MG63 (cell line): ENCODE measurements around the gene MCM3AP. TPM values are rescaled to one million over a fixed set of nuclear protein-coding genes. Genes with fewer than 3 reads are reported as not detected.
"Not testable (repeated sequence)": the region's sequence is repeated elsewhere in the genome, so short reads cannot be mapped to it uniquely, and the experiment has no call there.

ENCODE experiments used
- DNase-seq: peaks from one replicate; pipeline ENCODE4 v3.0.0-alpha.2; 2020
- H3K27me3 ChIP-seq: fragments of 250-450 bp; sonication (Bioruptor Pico); 2 replicates; pipeline ENCODE4 v1.5.1; 2020; ENCODE audit warnings: mild to moderate bottlenecking, moderate library complexity
- H3K36me3 ChIP-seq: fragments of 250-450 bp; sonication (Bioruptor Pico); 2 replicates; pipeline ENCODE4 v1.5.1; 2020; ENCODE audit warnings: mild to moderate bottlenecking, moderate library complexity
- H3K4me3 ChIP-seq: fragments of 250-450 bp; sonication (Bioruptor Pico); 2 replicates; pipeline ENCODE4 v1.5.1; 2020; ENCODE audit warnings: mild to moderate bottlenecking, moderate library complexity
- H3K9me3 ChIP-seq: fragments of 250-450 bp; sonication (Bioruptor Pico); 2 replicates; pipeline ENCODE4 v1.5.1; 2020; ENCODE audit warnings: mild to moderate bottlenecking, moderate library complexity
- total RNA-seq: library from RNA; depleted of rRNA; stranded (reverse); fragments of >200 nt; shearing (Covaris generic); gene quantifications from 2 replicates; pipeline ENCODE4 v1.2.3, GENCODE V29; 2014; ENCODE audit warnings: low replicate concordance

MCM3AP gene
- total RNA-seq, 1 experiment from 2014 or later, result 76.0 TPM

DNA sequence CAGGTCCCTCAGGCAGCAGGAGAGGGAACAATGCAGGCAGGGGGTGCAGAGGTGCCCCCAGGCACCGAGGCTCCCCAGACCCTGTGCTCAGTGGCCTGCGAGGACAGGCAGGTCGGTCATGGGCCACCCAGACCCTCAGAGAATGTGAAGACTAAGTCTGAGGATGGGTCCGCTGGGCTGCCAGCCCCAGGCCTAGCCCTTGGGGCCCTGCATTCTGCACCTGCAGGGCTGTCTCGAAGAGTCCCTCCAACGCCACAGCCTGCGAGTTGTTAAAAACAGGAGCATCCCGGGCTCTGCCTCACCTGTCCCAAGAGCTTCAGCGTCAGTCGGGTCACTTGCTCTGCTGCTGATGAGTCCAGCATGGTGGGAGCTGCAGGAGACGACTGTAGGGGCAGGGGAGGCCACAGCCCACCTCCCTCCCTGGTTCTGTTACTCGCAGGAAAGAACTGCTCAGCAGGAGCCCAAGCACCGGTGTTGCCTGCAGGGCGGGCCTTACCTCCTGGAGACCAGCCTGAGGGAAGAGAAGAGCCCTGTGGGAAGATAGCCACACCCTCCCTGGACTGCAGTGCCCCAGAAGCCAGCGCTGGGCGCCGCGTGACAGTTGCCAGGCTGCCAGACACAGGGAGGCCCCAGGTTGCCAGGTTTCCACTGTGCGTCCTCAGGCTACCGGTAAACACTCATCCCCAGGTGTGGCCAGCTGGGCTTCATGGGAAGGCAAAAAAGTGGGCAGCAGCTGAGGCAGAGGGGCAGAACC, 32.5 kb upstream of the MCM3AP start:
- Histone ChIP-seq H3K36me3 (peaks cover 38% of the 10 kb centered on the region), H3K4me3 (no peak overlapping the region)
- no peak for DNase-seq

GRCh38 chr21:46316708-46317324, 31.4 kb upstream of the MCM3AP start:
- Histone ChIP-seq H3K27me3 (no peaks in the 10 kb centered on the region), H3K4me3 (no peak overlapping the region), H3K9me3 (no peaks in the 10 kb centered on the region), H3K36me3 (peaks cover 27% of the 10 kb centered on the region)
- DNase-seq, result no peak

More for the DNA sequence above, 32.5 kb upstream of the MCM3AP start:
- Histone ChIP-seq H3K9me3 (no peaks in the 10 kb centered on the region), H3K27me3 (no peaks in the 10 kb centered on the region)

DNA sequence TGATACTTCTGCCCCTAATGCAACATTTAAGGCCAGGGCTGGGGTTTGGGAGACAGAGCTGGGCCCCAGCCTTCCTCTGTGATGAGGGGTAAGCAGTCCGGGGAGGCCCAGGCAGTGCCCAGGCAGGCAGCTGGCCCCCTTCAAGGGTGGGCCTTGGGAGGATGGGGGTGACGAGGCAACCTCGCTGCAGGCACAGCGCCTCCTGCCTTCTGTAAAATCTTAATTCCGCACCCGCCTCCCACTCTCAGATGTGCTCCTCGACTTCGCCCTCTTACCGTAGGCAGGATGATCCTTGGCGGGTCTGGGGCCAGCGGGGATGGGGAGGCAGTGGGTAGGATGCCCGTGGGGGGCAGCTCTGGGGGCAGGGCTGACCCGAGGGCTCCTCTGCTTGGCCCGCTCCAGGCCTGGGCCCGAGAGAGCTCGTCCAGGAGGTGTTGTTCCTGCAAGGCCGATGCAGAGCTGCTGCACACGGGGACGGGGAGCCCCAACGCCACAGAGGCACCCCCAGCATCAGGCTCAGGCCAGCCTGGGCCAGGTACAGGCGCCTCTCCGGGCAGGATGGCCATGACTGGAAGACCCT, 29.1 kb upstream of the MCM3AP start:
- H3K4me3 ChIP-seq, result no peak overlapping the region
- no peaks in the 10 kb centered on the region for H3K27me3 ChIP-seq
- DNase-seq, result no peak
- H3K9me3 ChIP-seq, result no peaks in the 10 kb centered on the region
- peaks cover 39% of the 10 kb centered on the region for H3K36me3 ChIP-seq

- H3K9me3 ChIP-seq, result no peaks in the 10 kb centered on the region
- DNase-seq, result no peak
- no peak overlapping the region for H3K4me3 ChIP-seq
- H3K36me3 ChIP-seq, result peaks cover 44% of the 10 kb centered on the region
- H3K27me3 ChIP-seq, result no peaks in the 10 kb centered on the region
Observed at GRCh38 chr21:46312949-46313348, 27.5 kb upstream of the MCM3AP start.

DNA sequence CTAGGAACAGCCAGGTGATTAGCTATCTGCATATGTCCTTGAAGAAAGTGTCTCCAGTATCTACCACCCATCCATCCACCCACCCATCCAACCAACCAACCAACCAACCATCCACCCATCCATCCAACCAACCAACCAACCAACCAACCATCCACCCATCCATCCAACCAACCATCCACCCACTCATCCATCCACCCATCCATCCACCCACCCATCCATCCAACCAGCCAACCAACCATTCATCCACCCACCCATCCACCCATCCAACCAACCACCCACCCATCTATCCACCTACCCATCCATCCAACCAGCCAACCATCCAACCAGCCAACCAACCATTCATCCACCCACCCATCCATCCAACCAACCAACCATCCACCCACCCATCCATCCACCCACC, 26.2 kb upstream of the MCM3AP start:
- peaks cover 56% of the 10 kb centered on the region for H3K36me3 ChIP-seq
- H3K27me3 ChIP-seq, result no peaks in the 10 kb centered on the region
- H3K9me3 ChIP-seq, result no peaks in the 10 kb centered on the region
- DNase-seq, result no peak
- H3K4me3 ChIP-seq, result no peak overlapping the region

DNA sequence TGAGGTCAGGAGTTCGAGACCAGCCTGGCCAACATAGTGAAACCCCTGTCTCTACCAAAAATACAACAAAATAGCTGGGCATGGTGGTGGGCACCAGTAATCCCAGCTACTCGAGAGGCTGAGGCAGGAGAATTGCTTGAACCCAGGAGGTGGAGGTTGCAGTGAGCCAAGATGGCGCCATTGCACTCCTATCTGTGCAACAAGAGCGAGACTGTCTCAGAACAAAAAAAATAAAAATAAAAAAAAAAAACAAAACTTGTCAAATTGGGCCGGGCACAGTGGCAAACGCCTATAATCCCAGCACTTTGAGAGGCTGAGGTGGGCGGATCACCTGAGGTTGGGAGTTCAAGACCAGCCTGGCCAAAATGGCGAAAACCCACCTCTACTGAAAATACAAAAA, 24.8 kb upstream of the MCM3AP start:
- not testable (repeated sequence) for H3K4me3 ChIP-seq, H3K27me3 ChIP-seq, H3K9me3 ChIP-seq, DNase-seq
- H3K36me3 ChIP-seq, result peaks cover 53% of the 10 kb centered on the region

DNA sequence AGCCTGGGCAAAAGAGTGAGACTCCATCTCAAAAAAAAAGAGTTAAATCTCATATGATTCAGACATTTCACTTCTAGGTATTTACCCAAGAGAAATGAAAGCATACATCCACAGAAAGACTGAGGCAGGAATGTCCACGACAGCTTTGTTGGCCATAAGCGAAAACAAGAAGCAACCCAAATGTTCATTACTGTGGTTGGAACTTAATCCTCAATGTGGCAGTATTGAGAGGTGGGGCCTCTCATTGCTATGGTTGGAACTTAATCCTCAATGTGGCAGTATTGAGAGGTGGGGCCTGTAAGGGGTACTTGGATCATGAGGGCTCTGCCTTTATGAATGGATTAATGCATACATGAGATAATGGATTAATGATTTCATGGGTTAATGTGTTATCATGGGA, 23.0 kb upstream of the MCM3AP start:
- no peak for DNase-seq
- H3K36me3 ChIP-seq, result peaks cover 56% of the 10 kb centered on the region
- no peak overlapping the region for H3K4me3 ChIP-seq
- H3K9me3 ChIP-seq, result no peaks in the 10 kb centered on the region
- no peaks in the 10 kb centered on the region for H3K27me3 ChIP-seq

DNA sequence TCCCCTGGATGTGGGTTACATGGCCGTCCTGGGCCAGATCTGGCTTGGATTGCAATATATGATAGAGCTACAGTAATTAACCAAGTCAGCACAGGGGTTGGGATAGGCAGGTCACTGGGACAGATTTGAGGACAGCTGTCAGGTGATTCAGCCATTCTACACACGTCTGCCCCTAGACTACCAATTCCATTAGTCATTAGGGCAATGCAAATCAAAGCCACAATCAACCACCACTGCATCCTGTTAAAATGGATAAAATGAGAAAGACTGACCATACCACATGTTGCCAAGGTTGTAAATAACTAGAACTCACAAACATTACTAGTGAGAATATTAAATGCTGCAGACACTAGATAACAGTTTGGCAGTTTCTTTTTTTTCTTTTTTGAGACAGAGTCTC, 22.2 kb upstream of the MCM3AP start:
- Histone ChIP-seq H3K36me3 (peaks cover 53% of the 10 kb centered on the region), H3K27me3 (no peaks in the 10 kb centered on the region), H3K4me3 (no peak overlapping the region), H3K9me3 (no peaks in the 10 kb centered on the region)
- DNase-seq, result no peak

- DNase-seq, result no peak
- H3K27me3 ChIP-seq, result no peaks in the 10 kb centered on the region
- peaks cover 54% of the 10 kb centered on the region for H3K36me3 ChIP-seq
- H3K9me3 ChIP-seq, result no peaks in the 10 kb centered on the region
- no peak overlapping the region for H3K4me3 ChIP-seq
Observed at GRCh38 chr21:46304955-46305354, 19.5 kb upstream of the MCM3AP start.

DNA sequence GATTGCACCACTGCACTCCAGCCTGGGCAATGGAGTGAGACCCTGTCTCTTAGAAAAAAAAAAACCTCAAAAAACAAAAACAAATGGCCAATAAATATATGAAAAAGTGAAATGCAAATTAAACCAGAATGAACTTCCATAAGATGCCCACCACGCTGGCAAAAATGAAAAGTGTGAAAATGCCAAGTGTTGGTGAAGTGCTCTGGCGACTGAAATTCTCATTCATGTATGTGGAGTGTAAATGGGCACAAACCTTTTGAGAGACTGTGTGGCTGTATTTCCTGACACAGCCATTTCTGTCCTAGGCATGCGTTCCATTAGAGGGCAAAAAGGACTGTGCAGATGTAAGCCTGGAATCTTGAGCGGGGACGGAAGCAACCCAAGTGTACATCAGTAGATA, 19.0 kb upstream of the MCM3AP start:
- peaks cover 53% of the 10 kb centered on the region for H3K36me3 ChIP-seq
- no peak overlapping the region for H3K4me3 ChIP-seq
- H3K27me3 ChIP-seq, result no peaks in the 10 kb centered on the region
- no peaks in the 10 kb centered on the region for H3K9me3 ChIP-seq
- no peak for DNase-seq

DNA sequence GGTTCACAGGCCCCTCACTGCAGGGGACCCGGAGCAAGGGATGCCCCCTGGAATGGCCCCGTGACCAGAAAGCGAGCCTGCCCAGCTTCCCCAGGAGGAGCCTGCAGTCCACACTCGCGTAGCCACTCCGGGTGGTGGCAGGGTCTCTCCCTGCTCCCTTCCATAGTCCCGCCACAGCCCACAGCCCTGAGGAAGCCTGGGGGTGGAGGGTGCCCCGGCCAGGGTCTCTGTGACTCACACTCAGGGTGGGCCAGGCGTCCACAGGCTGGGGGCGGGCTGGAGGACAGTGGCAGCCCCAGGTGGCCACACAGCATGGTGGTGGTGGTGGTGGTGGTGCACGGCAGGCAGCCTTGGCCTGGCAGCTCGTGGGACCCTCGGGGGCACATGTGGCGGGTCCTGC, 16.3 kb upstream of the MCM3AP start:
- peaks cover 31% of the 10 kb centered on the region for H3K36me3 ChIP-seq
- H3K27me3 ChIP-seq, result no peaks in the 10 kb centered on the region
- no peaks in the 10 kb centered on the region for H3K9me3 ChIP-seq
- no peak for DNase-seq
- no peak overlapping the region for H3K4me3 ChIP-seq

DNA sequence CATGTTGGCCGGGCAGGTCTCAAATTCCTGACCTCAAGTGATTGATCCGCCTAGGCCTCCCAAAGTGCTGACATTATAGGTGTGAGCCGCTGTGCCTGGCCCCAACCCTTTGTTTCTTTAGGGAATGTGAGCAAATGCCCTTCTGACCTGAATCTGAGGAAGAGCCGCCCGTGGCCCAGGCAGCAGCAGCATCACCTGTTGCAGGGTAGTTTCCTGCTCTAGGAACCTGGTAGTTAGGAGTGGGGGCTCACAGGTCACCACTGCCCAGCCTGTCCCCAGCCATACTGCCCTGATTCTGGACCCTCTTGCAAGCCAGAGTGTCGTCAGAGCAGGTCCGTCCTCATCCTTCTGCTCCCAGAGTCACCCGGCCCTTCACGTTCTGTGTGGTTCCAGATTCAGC, 13.8 kb upstream of the MCM3AP start:
- DNase-seq, result no peak
- Histone ChIP-seq H3K4me3 (no peak overlapping the region), H3K27me3 (no peaks in the 10 kb centered on the region), H3K36me3 (peaks cover 24% of the 10 kb centered on the region), H3K9me3 (no peaks in the 10 kb centered on the region)

DNA sequence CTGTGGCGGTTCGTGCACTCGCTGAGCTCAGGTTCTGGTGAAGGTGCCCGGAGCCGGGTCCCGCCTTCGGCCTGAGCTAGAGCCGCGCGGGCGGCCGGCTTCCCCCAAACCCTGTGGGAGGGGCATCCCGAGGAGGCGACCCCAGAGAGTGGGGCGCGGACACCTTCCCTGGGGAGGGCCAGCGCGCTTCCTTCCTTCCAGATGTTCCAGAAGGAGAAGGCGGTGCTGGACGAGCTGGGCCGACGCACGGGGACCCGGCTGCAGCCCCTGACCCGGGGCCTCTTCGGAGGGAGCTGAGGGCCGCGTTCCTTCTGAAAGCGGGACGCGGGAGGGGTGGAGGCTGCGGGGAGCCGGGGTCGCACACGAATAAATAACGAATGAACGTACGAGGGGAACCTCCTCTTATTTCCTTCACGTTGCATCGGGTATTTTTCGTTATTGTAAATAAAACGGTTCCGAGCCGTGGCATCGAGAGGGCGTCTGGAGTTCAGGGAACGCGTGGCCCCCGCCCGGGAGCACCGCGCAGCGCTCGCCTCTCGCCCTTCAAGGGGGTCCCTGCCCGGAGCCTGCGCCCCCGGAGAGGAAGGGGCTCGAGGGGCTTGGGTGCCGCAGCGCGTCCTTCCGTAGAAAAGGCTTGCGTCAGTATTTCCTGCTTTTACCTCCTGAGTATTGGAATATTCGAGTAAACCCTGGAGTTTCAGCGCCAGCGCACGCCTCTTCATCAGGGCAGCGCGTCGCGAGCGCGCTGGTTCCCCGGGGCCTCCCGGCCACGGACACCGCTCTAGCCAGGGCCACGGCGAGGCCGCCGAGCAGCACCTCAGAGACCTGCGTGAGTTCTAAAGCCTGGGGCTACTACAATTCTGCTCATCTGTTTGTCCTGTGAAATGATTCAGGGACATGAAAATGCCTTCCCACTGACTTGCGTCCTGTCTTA, 12.2 kb upstream of the MCM3AP start:
- no peaks in the 10 kb centered on the region for H3K27me3 ChIP-seq
- no peak overlapping the region for H3K4me3 ChIP-seq
- no peaks in the 10 kb centered on the region for H3K9me3 ChIP-seq
- DNase-seq, result no peak
- peaks cover 22% of the 10 kb centered on the region for H3K36me3 ChIP-seq

DNA sequence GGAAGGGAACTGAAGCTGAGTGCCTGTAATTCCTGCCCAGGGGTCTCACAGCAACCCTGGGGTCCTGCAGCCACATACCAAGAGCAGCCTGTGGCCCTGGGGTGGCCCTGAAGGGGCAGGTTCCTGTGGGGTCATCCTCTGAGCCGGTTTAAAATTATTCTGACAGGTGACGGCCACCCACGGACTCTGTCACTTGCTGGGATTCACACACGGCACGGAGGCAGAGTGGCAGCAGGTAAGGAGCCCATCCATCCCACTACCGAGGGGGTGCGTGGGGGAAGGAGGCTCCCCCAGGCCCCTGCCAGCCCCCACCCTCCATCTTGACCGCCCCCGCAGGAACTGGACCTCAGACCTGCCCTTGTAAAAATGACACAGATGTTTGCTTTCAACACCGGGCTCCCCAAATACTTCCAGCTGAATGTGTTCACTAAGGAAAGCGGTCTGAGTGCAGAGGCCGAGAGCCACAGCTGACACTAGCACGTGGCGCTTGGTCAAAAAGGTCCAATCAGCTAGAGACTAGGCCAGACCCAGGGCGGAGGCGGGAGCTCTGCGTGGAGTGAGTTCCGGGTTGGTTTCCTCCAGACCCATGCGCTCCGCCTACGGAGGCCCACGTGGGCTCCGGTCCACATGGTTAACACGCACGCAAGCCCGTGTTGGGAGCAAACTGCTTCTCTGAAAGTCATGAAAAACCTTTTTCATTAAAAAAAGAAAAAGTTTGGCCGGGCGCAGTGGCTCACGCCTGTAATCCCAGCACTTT, 10.8 kb upstream of the MCM3AP start:
- peaks cover 3% of the 10 kb centered on the region; the same call in 1 of the 2 replicates for H3K9me3 ChIP-seq
- peaks cover 26% of the 10 kb centered on the region for H3K36me3 ChIP-seq
- H3K4me3 ChIP-seq, result no peak overlapping the region
- no peaks in the 10 kb centered on the region for H3K27me3 ChIP-seq
- DNase-seq, result no peak

DNA sequence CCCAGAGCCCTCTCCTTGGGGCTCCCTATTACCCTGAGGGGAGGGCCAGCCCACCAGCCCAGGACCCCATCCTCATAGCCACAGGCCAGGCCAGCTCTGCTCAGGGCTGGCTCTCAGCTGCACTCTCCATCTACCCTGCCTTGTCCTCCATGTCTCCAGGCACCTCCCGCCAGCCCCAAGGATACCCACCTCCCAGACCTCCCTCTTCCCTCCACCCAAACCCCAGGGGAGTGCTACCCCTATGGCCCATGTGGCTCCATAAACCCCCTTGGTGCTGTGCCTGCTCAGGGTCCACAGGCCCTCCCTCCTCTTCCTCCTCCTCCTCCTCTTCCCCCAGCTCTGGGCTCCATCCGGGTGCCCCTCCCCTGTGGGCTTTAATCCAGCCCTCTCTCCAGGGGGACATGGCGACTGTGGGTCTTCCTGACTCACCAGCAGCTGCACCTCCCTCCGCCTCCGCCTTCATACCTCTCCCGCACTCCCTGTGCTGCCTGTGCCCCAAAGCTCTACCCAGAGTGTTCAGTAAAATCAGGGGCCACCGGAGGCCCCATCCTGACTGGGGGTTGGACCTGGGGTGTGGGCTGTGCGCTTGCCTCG, 9.9 kb upstream of the MCM3AP start:
- H3K36me3 ChIP-seq, result peaks cover 25% of the 10 kb centered on the region
- no peaks in the 10 kb centered on the region for H3K27me3 ChIP-seq
- H3K4me3 ChIP-seq, result no peak overlapping the region
- peak; percentile 67 for DNase-seq
- peaks cover 3% of the 10 kb centered on the region; the same call in 1 of the 2 replicates for H3K9me3 ChIP-seq

GRCh38 chr21:46294647-46295176, 9.3 kb upstream of the MCM3AP start:
- peaks cover 22% of the 10 kb centered on the region for H3K36me3 ChIP-seq
- peak; percentile 72 for DNase-seq
- H3K4me3 ChIP-seq, result no peak overlapping the region
- peaks cover 3% of the 10 kb centered on the region; the same call in 1 of the 2 replicates for H3K9me3 ChIP-seq
- H3K27me3 ChIP-seq, result no peaks in the 10 kb centered on the region
